Trophoblast cell (in vitro differentiated cells and primary cell): Measurements from ENCODE around the gene RASSF5.

Experiments used
- DNase-seq, 2 donors: peaks; one replicate each; pipeline ENCODE4 v3.0.0-alpha.2; 2016
- H2AFZ ChIP-seq: 2 replicates; pipeline ENCODE4 v1.6.1; 2013; ENCODE audit warnings: low read length, moderate library complexity, mild to moderate bottlenecking; ENCODE audit not compliant: insufficient read depth, poor library complexity
- H2AK5ac ChIP-seq: 2 replicates; pipeline ENCODE4 v1.6.1; 2013; ENCODE audit warnings: mild to moderate bottlenecking, low read length
- H2BK120ac ChIP-seq: 2 replicates; pipeline ENCODE4 v1.6.1; 2013; ENCODE audit warnings: low read length, mild to moderate bottlenecking, moderate library complexity; ENCODE audit not compliant: insufficient read depth, poor library complexity
- H2BK12ac ChIP-seq: 2 replicates; pipeline ENCODE4 v1.6.1; 2013; ENCODE audit warnings: mild to moderate bottlenecking, low read length, moderate library complexity
- H2BK5ac ChIP-seq: 2 replicates; pipeline ENCODE4 v1.6.1; 2013; ENCODE audit warnings: low read length, low read depth, moderate library complexity, mild to moderate bottlenecking; ENCODE audit not compliant: poor library complexity
- H3K14ac ChIP-seq: 2 replicates; pipeline ENCODE4 v1.6.1; 2013; ENCODE audit warnings: mild to moderate bottlenecking, low read length
- H3K18ac ChIP-seq: 2 replicates; pipeline ENCODE4 v1.6.1; 2013; ENCODE audit warnings: mild to moderate bottlenecking, low read length
- H3K23ac ChIP-seq: 2 replicates; pipeline ENCODE4 v1.6.1; 2013; ENCODE audit warnings: low read length
- H3K27ac ChIP-seq: 2 replicates; pipeline ENCODE4 v1.5.1; 2013; ENCODE audit warnings: low read depth, mild to moderate bottlenecking, inconsistent platforms, low read length, moderate library complexity
- H3K27me3 ChIP-seq: 2 replicates; pipeline ENCODE4 v1.6.1; 2013; ENCODE audit warnings: inconsistent platforms, mild to moderate bottlenecking, low read length, moderate library complexity; ENCODE audit not compliant: insufficient read depth
- H3K36me3 ChIP-seq, 2 experiments: 1 replicate in 1 of 2; 2 replicates in 1 of 2; pipeline ENCODE4 v1.6.1; 2013; ENCODE audit warnings: low read length in 2 of 2, mild to moderate bottlenecking in 2 of 2, moderate library complexity in 1 of 2; ENCODE audit not compliant: insufficient read depth in 2 of 2, control insufficient read depth in 1 of 2
- H3K4ac ChIP-seq: 2 replicates; pipeline ENCODE4 v1.6.1; 2013; ENCODE audit warnings: low read depth, mild to moderate bottlenecking, low read length, moderate library complexity
- H3K4me1 ChIP-seq, 2 experiments: 1 replicate in 1 of 2; 2 replicates in 1 of 2; pipeline ENCODE4 v1.6.1; 2013; ENCODE audit warnings: low read length in 2 of 2, mild to moderate bottlenecking in 2 of 2, moderate library complexity in 1 of 2; ENCODE audit not compliant: insufficient read depth in 2 of 2, control insufficient read depth in 1 of 2
- H3K4me2 ChIP-seq: 2 replicates; pipeline ENCODE4 v1.6.1; 2013; ENCODE audit warnings: inconsistent platforms, mild to moderate bottlenecking, low read length, moderate library complexity
- H3K4me3 ChIP-seq: 2 replicates; pipeline ENCODE4 v1.5.1; 2013; ENCODE audit warnings: mild to moderate bottlenecking, low read depth, low read length, inconsistent platforms
- H3K79me1 ChIP-seq: one replicate; pipeline ENCODE4 v1.6.1; 2013; ENCODE audit warnings: low read length
- H3K79me2 ChIP-seq: 2 replicates; pipeline ENCODE4 v1.6.1; 2013; ENCODE audit warnings: low read length, mild to moderate bottlenecking; ENCODE audit not compliant: control insufficient read depth, insufficient read depth, poor library complexity
- H3K9ac ChIP-seq: 2 replicates; pipeline ENCODE4 v1.6.1; 2013; ENCODE audit warnings: mild to moderate bottlenecking, low read length
- H3K9me3 ChIP-seq: 2 replicates; pipeline ENCODE4 v1.6.1; 2013; ENCODE audit warnings: low read depth, mild to moderate bottlenecking, control low read depth, inconsistent platforms, low read length; ENCODE audit not compliant: insufficient read depth
- H4K12ac ChIP-seq: 2 replicates; pipeline ENCODE4 v1.6.1; 2013; ENCODE audit warnings: low read depth, mild to moderate bottlenecking, low read length, moderate library complexity
- H4K8ac ChIP-seq: 2 replicates; pipeline ENCODE4 v1.6.1; 2013; ENCODE audit warnings: low read depth, mild to moderate bottlenecking, low read length, moderate library complexity
- H4K91ac ChIP-seq: one replicate; pipeline ENCODE4 v1.6.1; 2013; ENCODE audit warnings: low read depth, mild to moderate bottlenecking, low read length, moderate library complexity
- WGBS: extraction: QIAGEN DNeasy Blood & Tissue Kit; methylation state at CpG from one replicate; pipeline ENCODE4 v1.1.7; 2013; ENCODE audit warnings: missing lambda C conversion rate; ENCODE audit not compliant: insufficient read length, insufficient coverage; ENCODE audit errors: extremely low coverage; 5-methylcytosine and 5-hydroxymethylcytosine counted together

RASSF5 gene

DNA sequence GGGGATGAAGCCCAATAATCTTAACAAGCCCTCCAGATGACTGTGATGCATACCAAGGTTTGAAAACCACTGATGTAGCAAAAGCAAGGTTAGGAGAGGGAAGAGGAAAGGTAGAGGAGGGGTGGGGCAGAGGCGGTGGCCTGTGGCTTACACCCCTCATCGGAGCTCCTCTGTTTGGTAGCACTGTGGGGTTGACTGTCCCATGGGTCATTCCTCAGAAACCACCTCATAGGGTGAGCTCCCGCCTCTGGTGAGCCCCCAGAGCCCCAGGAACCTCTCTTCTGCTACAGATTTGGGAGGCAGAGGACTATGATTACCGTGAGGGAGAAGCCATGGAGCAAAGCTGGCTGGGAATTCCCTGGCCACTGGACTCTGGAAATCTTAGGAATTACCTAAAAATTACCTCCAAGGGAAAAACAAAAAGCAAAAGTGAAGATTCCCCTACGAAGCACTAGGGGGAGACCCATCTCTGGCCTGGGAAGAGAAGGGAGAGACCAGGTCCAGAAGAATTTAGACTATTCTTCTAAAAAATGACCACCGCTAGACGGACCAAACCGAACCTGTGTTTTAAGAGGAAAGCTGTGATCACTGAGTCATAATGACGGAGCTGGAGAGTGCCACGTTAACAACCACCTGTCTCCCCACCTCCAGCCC, 1.5 kb upstream of the RASSF5 start:
- H2AK5ac ChIP-seq = no peak overlapping the region
- no peak overlapping the region for H4K91ac ChIP-seq
- no peaks in the 10 kb centered on the region for H3K79me1 ChIP-seq
- H3K27ac ChIP-seq = no peak overlapping the region
- H2BK5ac ChIP-seq = no peak overlapping the region
- H3K4me3 ChIP-seq = no peak overlapping the region
- no peak overlapping the region for H4K12ac ChIP-seq
- DNase-seq = peak in 1 of 2 donors; percentile 57
- no peak overlapping the region for H3K4me2 ChIP-seq
- H3K23ac ChIP-seq = no peak overlapping the region
- H2AFZ ChIP-seq = no peak overlapping the region
- H3K27me3 ChIP-seq = peaks cover 43% of the 10 kb centered on the region
- H3K4ac ChIP-seq = no peak overlapping the region
- no peak overlapping the region for H3K9ac ChIP-seq
- no peak overlapping the region for H3K18ac ChIP-seq
- no peaks in the 10 kb centered on the region for H3K36me3 ChIP-seq
- no peak overlapping the region for H4K8ac ChIP-seq
- H3K9me3 ChIP-seq = no peaks in the 10 kb centered on the region
- H3K4me1 ChIP-seq = peaks cover 5 to 7% of the 10 kb centered on the region in 2 experiments
- no peaks in the 10 kb centered on the region for H3K79me2 ChIP-seq
- WGBS = no CpG with 5 or more reads among the region's 10 CpGs
- no peak overlapping the region for H2BK12ac ChIP-seq
- no peak overlapping the region for H2BK120ac ChIP-seq
- H3K14ac ChIP-seq = no peak overlapping the region

DNA sequence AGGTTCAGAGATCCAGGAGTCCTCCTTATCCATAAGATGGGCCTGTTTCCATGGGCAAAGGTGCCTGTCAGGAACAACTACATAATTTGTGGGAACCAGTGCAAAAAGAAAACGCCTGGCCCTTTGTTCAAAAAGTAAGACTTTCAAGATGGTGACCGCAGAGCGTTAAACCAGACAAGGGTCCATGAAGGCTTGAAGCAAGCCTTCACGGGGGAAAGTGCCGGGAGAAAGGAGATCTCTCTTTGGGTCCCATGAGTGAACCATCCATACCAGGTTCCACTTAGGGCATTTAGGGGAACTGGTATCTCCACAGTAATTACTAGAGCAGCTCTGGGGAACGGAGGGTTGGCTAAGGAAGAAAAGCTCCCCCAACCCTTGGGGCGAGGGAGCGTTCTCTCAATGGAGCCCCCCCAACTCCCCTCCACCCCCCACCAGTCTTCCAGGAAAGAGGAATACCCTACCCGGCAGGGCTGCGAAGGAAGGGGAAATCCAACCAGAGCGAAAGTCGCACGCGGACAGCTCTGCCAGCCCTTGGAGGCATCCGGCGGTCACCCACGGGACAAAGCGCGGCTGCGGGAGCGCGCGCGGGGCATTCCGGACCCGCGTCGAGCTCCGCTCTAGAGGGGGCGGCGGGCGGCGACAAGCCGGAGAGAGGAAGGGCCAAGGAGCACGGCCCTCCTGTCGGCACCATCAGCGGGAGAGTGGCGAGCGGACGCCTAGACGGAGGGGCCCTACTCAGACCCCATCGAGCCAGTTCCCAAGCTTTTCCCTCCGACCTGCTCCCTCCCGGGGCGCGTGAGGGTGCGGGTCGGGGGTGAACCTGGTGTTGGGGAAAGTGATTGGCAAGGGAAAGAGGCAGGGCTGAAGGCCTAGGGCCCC, 687 bp upstream of the RASSF5 start:
- H3K79me2 ChIP-seq = no peaks in the 10 kb centered on the region
- no peak overlapping the region for H4K8ac ChIP-seq
- no peak overlapping the region for H3K9ac ChIP-seq
- no peak overlapping the region for H4K91ac ChIP-seq
- no peak overlapping the region for H3K4ac ChIP-seq
- WGBS = no CpG with 5 or more reads among the region's 48 CpGs
- peak overlapping the region; percentile 32 for H3K4me3 ChIP-seq
- H2AFZ ChIP-seq = peak overlapping the region; percentile 32
- no peak overlapping the region for H3K27ac ChIP-seq
- no peak overlapping the region for H2AK5ac ChIP-seq
- peak in 1 of 2 donors; percentile 30 for DNase-seq
- H3K4me2 ChIP-seq = peak overlapping the region; percentile 71
- H3K79me1 ChIP-seq = no peaks in the 10 kb centered on the region
- H3K23ac ChIP-seq = no peak overlapping the region
- no peak overlapping the region for H2BK120ac ChIP-seq
- peaks cover 5 to 7% of the 10 kb centered on the region in 2 experiments for H3K4me1 ChIP-seq
- H2BK12ac ChIP-seq = no peak overlapping the region
- no peak overlapping the region for H4K12ac ChIP-seq
- H3K18ac ChIP-seq = no peak overlapping the region
- H3K9me3 ChIP-seq = no peaks in the 10 kb centered on the region
- H2BK5ac ChIP-seq = no peak overlapping the region
- no peak overlapping the region for H3K14ac ChIP-seq
- peaks cover 43% of the 10 kb centered on the region for H3K27me3 ChIP-seq
- no peaks in the 10 kb centered on the region for H3K36me3 ChIP-seq

DNA sequence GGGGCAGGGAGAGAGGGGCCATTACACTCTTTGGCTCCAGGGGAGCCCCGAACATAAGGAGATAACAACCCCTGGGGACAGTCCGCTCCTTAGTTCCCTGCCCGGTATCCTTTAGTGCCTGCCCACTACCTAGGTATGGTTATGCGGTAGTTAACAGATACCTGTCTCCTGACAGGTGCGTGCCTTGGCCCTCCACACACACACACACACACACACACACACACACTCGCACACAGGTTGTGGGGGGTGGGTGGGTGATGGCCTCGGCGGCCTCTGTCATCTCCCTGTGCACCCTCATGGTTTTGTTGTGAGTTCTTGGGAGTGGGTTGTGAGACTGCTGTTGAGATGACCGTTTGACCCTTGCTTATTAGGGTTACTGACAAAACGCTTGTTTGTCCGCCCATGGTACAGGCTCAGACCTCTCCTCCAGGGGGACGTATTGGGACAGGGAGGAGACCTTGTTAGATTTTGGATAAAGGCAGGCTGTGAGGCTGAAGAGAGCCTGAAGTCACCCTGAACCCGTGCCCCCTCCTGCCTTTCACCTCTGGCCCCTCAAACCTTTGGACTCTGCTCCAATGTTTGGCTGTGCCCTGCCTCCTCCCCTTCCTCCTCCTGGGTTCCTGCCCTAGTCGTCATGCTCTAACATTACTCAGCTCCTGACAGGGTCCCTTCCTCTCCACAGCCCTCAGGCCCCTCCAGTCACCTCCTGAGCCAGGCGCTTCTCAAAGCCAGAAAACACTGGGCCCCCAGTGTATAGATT, 979 bp downstream of the RASSF5 start:
- Histone ChIP-seq H3K79me1 (no peaks in the 10 kb centered on the region), H3K18ac (no peak overlapping the region), H3K27ac (no peak overlapping the region), H2BK120ac (no peak overlapping the region), H3K23ac (no peak overlapping the region), H3K4me1 (peaks cover 5 to 9% of the 10 kb centered on the region in 2 experiments), H3K79me2 (no peaks in the 10 kb centered on the region), H2BK5ac (no peak overlapping the region), H3K14ac (no peak overlapping the region), H3K4ac (no peak overlapping the region), H2AFZ (no peak overlapping the region), H2BK12ac (no peak overlapping the region), H3K27me3 (peaks cover 43% of the 10 kb centered on the region), H4K91ac (no peak overlapping the region), H3K4me2 (no peak overlapping the region), H3K9me3 (no peaks in the 10 kb centered on the region), H3K4me3 (no peak overlapping the region), H4K8ac (no peak overlapping the region), H4K12ac (no peak overlapping the region), H2AK5ac (no peak overlapping the region), H3K9ac (no peak overlapping the region), H3K36me3 (no peaks in the 10 kb centered on the region)
- no peak for DNase-seq
- WGBS = no CpG with 5 or more reads among the region's 15 CpGs

DNA sequence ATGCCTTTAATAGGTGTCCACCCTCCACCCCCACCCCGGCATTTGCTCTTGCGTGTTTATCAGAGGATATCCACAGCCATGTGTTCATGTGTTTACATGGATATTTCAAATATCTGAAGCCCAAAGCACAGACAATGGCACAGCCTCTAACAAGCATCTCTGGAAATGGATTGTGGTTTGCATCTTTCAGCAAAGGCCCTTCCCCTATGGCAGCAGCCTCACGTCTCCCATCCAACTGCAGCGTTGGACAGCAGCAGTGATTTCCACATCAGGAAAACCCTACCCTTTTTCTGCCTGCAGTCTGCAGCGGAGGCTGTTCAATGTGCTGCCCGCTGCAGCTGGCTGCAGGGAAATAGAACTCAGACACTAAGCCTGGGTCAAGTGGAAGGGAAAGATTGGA, 1.6 kb downstream of the RASSF5 start:
- no CpG with 5 or more reads among the region's 6 CpGs for WGBS
- Histone ChIP-seq H3K4ac (no peak overlapping the region), H3K27me3 (peaks cover 43% of the 10 kb centered on the region), H3K14ac (no peak overlapping the region), H2BK120ac (no peak overlapping the region), H2BK12ac (no peak overlapping the region), H3K36me3 (no peaks in the 10 kb centered on the region), H3K23ac (no peak overlapping the region), H4K8ac (no peak overlapping the region), H3K9ac (no peak overlapping the region), H3K4me3 (no peak overlapping the region), H3K79me1 (no peaks in the 10 kb centered on the region), H3K18ac (no peak overlapping the region), H3K27ac (no peak overlapping the region), H4K12ac (no peak overlapping the region), H2AFZ (no peak overlapping the region), H3K4me1 (peaks cover 5 to 9% of the 10 kb centered on the region in 2 experiments), H3K9me3 (no peaks in the 10 kb centered on the region), H3K4me2 (no peak overlapping the region), H2BK5ac (no peak overlapping the region), H2AK5ac (no peak overlapping the region), H3K79me2 (no peaks in the 10 kb centered on the region), H4K91ac (no peak overlapping the region)
- no peak for DNase-seq
